GM12878 (cell line): ENCODE results near the gene RGS6. TPM values are rescaled to one million over a fixed set of nuclear protein-coding genes. Genes with fewer than 3 reads are reported as not detected.

Experiments used
- ATAC-seq: fragments of 200-7000 bp; cut with Tn5 transposase; 3 replicates; pipeline ENCODE4 v1.9.1; 2020; ENCODE audit warnings: mild to moderate bottlenecking, moderate library complexity
- BruUV-seq: library from RNA; stranded (reverse); fragments of 400-500 nt; replicated peaks from 2 replicates; lab custom pipeline; 2021; lab: Mats Ljungman, UMichigan
- CTCF ChIA-PET: fragments of 300-600 bp; sonication (Branson Sonifier 250); formaldehyde crosslinking; extraction: SDS; loops from one replicate; lab custom pipeline; 2021; ENCODE audit warnings: inconsistent platforms; lab: Yijun Ruan, JAX
- POLR2A ChIA-PET: fragments of 350-600 bp; formaldehyde crosslinking; extraction: SDS; loops from one replicate; lab custom pipeline; 2021; ENCODE audit warnings: inconsistent platforms; lab: Charles Lee
- RAD21 ChIA-PET: fragments of 300-600 bp; sonication (Branson Sonifier 250); formaldehyde crosslinking; loops from one replicate; lab custom pipeline; 2023; ENCODE audit warnings: antibody characterized with exemption; ENCODE audit not compliant: unreplicated experiment; lab: Charles Lee
- SMC1A ChIA-PET: fragments of 300-600 bp; sonication (Branson Sonifier 250); formaldehyde crosslinking; loops from one replicate; lab custom pipeline; 2023; ENCODE audit not compliant: unreplicated experiment, uncharacterized antibody; lab: Charles Lee
- DNase-seq: peaks from one replicate; pipeline ENCODE4 v3.0.0-alpha.2; 2011; ENCODE audit warnings: low read depth, low spot score
- FAIRE-seq: peaks from 3 replicates; lab custom pipeline; 2011; peaks lifted over from hg19 to GRCh38; lab: Jason Lieb, UNC
- H2AFZ ChIP-seq: 2 replicates; pipeline ENCODE4 v1.6.0; 2011; ENCODE audit warnings: low read depth, low read length, control low read depth; ENCODE audit not compliant: control insufficient read depth
- H3K27ac ChIP-seq: 2 replicates; pipeline ENCODE4 v1.5.1; 2011; ENCODE audit warnings: control low read depth; ENCODE audit not compliant: control insufficient read depth, insufficient read depth
- H3K27me3 ChIP-seq, 2 experiments: replicated peaks in 1 of 2; 2 replicates each; pipeline versions ENCODE4 v1.6.0 to v1.6.1; 2011; ENCODE audit warnings: low read length in 1 of 2; ENCODE audit not compliant: control insufficient read depth in 2 of 2, insufficient read depth in 2 of 2
- H3K36me3 ChIP-seq, 2 experiments: 2 replicates each; pipeline ENCODE4 v1.5.1; 2011; ENCODE audit warnings: low read length in 1 of 2; ENCODE audit not compliant: control insufficient read depth in 2 of 2, insufficient read depth in 2 of 2
- H3K4me1 ChIP-seq: 2 replicates; pipeline ENCODE4 v1.6.1; 2011; ENCODE audit warnings: mild to moderate bottlenecking, low read length, moderate library complexity, mixed read lengths; ENCODE audit not compliant: control insufficient read depth, insufficient read depth
- H3K4me2 ChIP-seq: 2 replicates; pipeline ENCODE4 v1.6.0; 2011; ENCODE audit warnings: control low read depth; ENCODE audit not compliant: control insufficient read depth, insufficient read depth
- H3K4me3 ChIP-seq: fragments of 200-600 bp; sonication (generic); 2 replicates; pipeline ENCODE4 v1.5.1; 2016
- H3K79me2 ChIP-seq: 2 replicates; pipeline ENCODE4 v1.6.0; 2011; ENCODE audit warnings: low read length; ENCODE audit not compliant: control insufficient read depth, insufficient read depth
- H3K9ac ChIP-seq: 2 replicates; pipeline ENCODE4 v1.8.0; 2011; ENCODE audit warnings: low read length, control low read depth, mixed read lengths; ENCODE audit not compliant: control insufficient read depth, insufficient read depth
- H3K9me3 ChIP-seq: replicated peaks from 3 replicates; pipeline ENCODE4 v1.5.1; 2011; ENCODE audit warnings: mild to moderate bottlenecking, low read length; ENCODE audit not compliant: control insufficient read depth, insufficient read depth
- H4K20me1 ChIP-seq: 2 replicates; pipeline ENCODE4 v1.6.0; 2011; ENCODE audit not compliant: control insufficient read depth, insufficient read depth
- RAD21 ChIP-seq: IDR thresholded peaks from 2 replicates; pipeline ENCODE4 v1.6.1; 2011; ENCODE audit warnings: mild to moderate bottlenecking, low read depth, low read length, moderate library complexity; ENCODE audit not compliant: insufficient read depth
- SKIL ChIP-seq: fragments of 450-650 bp; IDR thresholded peaks from 2 replicates; pipeline ENCODE4 v1.6.1; 2017; ENCODE audit warnings: mild to moderate bottlenecking, low read depth, inconsistent platforms; ENCODE audit not compliant: poor library complexity, severe bottlenecking
- SMC3 ChIP-seq: IDR thresholded peaks from 2 replicates; pipeline ENCODE4 v1.6.1; 2011; ENCODE audit warnings: low read length, improper control_type of control experiment, borderline replicate concordance
- ZNF622 ChIP-seq: fragments of 450-650 bp; IDR thresholded peaks from 2 replicates; pipeline ENCODE4 v1.6.1; 2017; ENCODE audit warnings: mild to moderate bottlenecking, inconsistent platforms
- WGBS: methylation state at CpG from one replicate; pipeline ENCODE4 v1.1.6; 2016; ENCODE audit warnings: low lambda C conversion rate; ENCODE audit not compliant: insufficient replicate concordance, insufficient coverage; ENCODE audit errors: missing lambda C conversion rate; 5-methylcytosine and 5-hydroxymethylcytosine counted together
- in situ Hi-C: fragments of 300-500 bp; cut with MboI; formaldehyde crosslinking; loops from 9 replicates; pipeline ENCODE4 v1.14.3; 2018; ENCODE audit warnings: mixed read lengths
- intact Hi-C: fragments of 100-400 bp; cut with micrococcal nuclease; formaldehyde crosslinking; loops from one replicate; pipeline ENCODE4 v1.14.2; 2022; ENCODE audit not compliant: unreplicated experiment
- polyA plus RNA-seq, 11 experiments: library from polyadenylated mRNA; depleted of rRNA in 4 of 11; unstranded in 6 of 11; stranded (reverse) in 5 of 11; fragments of >200 nt; fragmentation: Nextera tagmentation in 4 of 11; fragmentation: Illumina TruSeq in 1 of 11; extraction: Ambion mirVana in 4 of 11; extraction: Trizol in 1 of 11; gene quantifications; 1 replicate in 1 of 11; 2 replicates in 10 of 11; pipeline versions ENCODE4 v1.2.1 to v1.2.3, GENCODE V29; 2011 to 2016; ENCODE audit warnings: inconsistent platforms in 2 of 11, missing spikeins in 2 of 11, low read depth in 1 of 11
- total RNA-seq, 4 experiments: library from RNA; depleted of rRNA in 3 of 4; stranded (reverse); fragments of >200 nt in 3 of 4; fragmentation: Illumina TruSeq in 1 of 4; extraction: Trizol in 1 of 4; gene quantifications; 2 replicates each; pipeline versions ENCODE4 v1.2.1 to v1.2.3, GENCODE V29; 2013 to 2021
- TF ChIP-seq, protein P1 (sequence below), 3 experiments: IDR thresholded peaks in 2 of 3; conservative IDR thresholded peaks in 1 of 3; 2 replicates each; pipeline ENCODE4 v1.5.1; 2011; ENCODE audit warnings: low read depth in 3 of 3, low read length in 3 of 3, mild to moderate bottlenecking in 3 of 3, control low read depth in 2 of 3, moderate library complexity in 2 of 3, inconsistent platforms in 1 of 3, mixed read lengths in 1 of 3; ENCODE audit not compliant: control insufficient read depth in 2 of 3, insufficient read depth in 1 of 3; ENCODE audit errors: extremely low read depth in 1 of 3

Gene RGS6
- total and polyA plus RNA-seq, 10 of the 15 experiments (the other 5 are each of a cell fraction or from before 2014, with no cell fraction given) = 3.9 to 18.1 (median 12.4) TPM

DNA sequence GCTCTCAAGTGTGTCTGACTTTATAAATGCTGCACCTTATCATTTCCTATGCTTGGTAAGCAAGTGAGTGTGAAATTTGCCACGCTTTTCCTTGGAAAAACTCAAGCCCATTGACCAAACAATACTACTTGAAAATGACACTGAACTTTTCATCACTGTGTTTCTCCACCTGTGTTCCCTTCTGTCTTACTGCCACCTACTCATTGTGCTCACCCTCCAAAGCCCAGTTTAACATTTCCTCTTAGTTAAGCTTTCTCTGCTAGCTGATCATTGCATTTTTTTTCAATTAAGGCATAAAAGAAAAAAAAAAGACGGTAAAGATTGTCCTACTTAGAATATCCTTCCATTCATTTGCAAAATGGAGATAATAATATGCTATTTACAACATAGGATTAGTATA is 516.0 kb downstream of the RGS6 start:
- Histone ChIP-seq H3K9ac (no peak overlapping the region), H3K79me2 (no peaks in the 10 kb centered on the region), H3K9me3 (no peaks in the 10 kb centered on the region), H3K4me2 (no peak overlapping the region)
- POLR2A ChIA-PET = no interaction called here
- in situ Hi-C loops = no loop called here
- TF ChIP-seq SMC3 (peak; percentile 28; the same call in 1 of the 2 replicates), SKIL (no peak), ZNF622 (no peak), RAD21 (peak; percentile 57)
- TF ChIP-seq, protein P1, sequence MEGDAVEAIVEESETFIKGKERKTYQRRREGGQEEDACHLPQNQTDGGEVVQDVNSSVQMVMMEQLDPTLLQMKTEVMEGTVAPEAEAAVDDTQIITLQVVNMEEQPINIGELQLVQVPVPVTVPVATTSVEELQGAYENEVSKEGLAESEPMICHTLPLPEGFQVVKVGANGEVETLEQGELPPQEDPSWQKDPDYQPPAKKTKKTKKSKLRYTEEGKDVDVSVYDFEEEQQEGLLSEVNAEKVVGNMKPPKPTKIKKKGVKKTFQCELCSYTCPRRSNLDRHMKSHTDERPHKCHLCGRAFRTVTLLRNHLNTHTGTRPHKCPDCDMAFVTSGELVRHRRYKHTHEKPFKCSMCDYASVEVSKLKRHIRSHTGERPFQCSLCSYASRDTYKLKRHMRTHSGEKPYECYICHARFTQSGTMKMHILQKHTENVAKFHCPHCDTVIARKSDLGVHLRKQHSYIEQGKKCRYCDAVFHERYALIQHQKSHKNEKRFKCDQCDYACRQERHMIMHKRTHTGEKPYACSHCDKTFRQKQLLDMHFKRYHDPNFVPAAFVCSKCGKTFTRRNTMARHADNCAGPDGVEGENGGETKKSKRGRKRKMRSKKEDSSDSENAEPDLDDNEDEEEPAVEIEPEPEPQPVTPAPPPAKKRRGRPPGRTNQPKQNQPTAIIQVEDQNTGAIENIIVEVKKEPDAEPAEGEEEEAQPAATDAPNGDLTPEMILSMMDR (IDR thresholded peaks at IDR 0.05 in 2 of 3, conservative IDR thresholded peaks at IDR 0.05 in 1 of 3; ENCODE audit: control insufficient read depth in 2 of 3, extremely low read depth in 1 of 3, insufficient read depth in 1 of 3, low read depth in 3 of 3, low read length in 3 of 3) = peak; percentile 38 to 50 (median 43); a peak in 4 of 6 replicates
- TF ChIP-seq, all 136 proteins: peak for 3
- CTCF ChIA-PET = interaction anchor here (0.6 to 4.2 kb wide), 12 partner anchors 9 to 425 kb away, joined by 3 to 37 read pairs (median 4); no protein-coding TSS in a partner anchor
- Histone ChIP-seq H2AFZ (no peak overlapping the region), H4K20me1 (no peaks in the 10 kb centered on the region), H3K27me3 (no peaks in the 10 kb centered on the region), H3K36me3 (no peaks in the 10 kb centered on the region), H3K4me1 (peaks cover 42% of the 10 kb centered on the region), H3K4me3 (no peak overlapping the region), H3K27ac (no peak overlapping the region)
- no TSS peak for BruUV-seq
- intact Hi-C loops = no loop called here
- ATAC-seq = no peak
- SMC1A ChIA-PET = interaction anchor here (0.7 to 8.7 kb wide), 10 partner anchors 16 to 425 kb away, joined by 3 to 91 read pairs (median 4); no protein-coding TSS in a partner anchor
- FAIRE-seq = no peak
- no peak for DNase-seq
- RAD21 ChIA-PET = interaction anchor here (0.9 to 1.6 kb wide), 11 partner anchors 10 to 516 kb away, joined by 3 to 5 read pairs (median 3); partner anchors contain the start of gene RGS6
- WGBS = 50% methylated on average over 2 of the region's 2 CpGs
